GM23248 (cell line): ENCODE measurements around the gene COL26A1.

Experiments
- EZH2 ChIP-seq: fragments of 200-600 bp; sonication (generic); IDR thresholded peaks from 2 replicates; pipeline ENCODE4 v1.6.1; 2018; ENCODE audit warnings: antibody characterized with exemption, mild to moderate bottlenecking; ENCODE audit not compliant: insufficient read depth, poor library complexity, severe bottlenecking
- EZH2phosphoT487 ChIP-seq: fragments of 200-600 bp; sonication (generic); IDR thresholded peaks from 2 replicates; pipeline ENCODE4 v1.6.1; 2018; ENCODE audit warnings: antibody characterized with exemption, moderate library complexity, mild to moderate bottlenecking, low read depth; ENCODE audit not compliant: insufficient read depth

DNA sequence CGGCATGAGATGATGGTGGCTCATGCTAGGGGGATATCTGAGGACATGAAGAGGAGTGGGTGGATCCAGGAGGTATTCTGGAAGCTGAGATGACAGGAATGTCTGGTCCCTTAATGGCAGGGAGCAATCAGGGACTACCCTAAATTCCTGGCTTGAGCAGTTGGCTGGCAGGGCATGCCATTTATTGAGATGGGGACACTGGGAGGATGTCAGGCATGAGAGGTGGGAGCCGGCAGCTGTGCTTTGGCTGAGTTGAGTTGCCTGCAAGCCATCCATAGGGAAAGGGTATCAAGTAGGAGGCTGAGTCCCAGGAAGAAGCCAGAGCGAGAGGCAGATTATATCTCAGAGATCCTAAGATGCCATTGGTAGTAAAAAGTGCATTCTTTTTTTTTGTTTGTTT lies 69.6 kb downstream of the COL26A1 start:
- TF ChIP-seq EZH2, result no peak
- TF ChIP-seq EZH2phosphoT487, result no peak
